Posterior vena cava (tissue), 2 donors: ENCODE data around the gene CHL1. TPM values are rescaled to one million over a fixed set of nuclear protein-coding genes. Genes with fewer than 3 reads are reported as not detected.

Experiments
- DNase-seq: peaks from one replicate; pipeline ENCODE4 v3.0.0-alpha.2; 2020; ENCODE audit warnings: low spot score
- intact Hi-C, 2 donors: fragments of 100-400 bp; cut with DNase I; formaldehyde crosslinking; loops; one replicate each; pipeline versions ENCODE4 v1.14.1 to v1.14.2; 2022 to 2023
- total RNA-seq, 2 donors: library from RNA; stranded (reverse); fragmentation: NEBNext Ultra II Directional; extraction: Animal tissue kit (Norgen Biotek cat#: 25700); gene quantifications; one replicate each; pipeline ENCODE4 v1.2.1, GENCODE V29; 2021
- donor health status: DM: yes; HTN: yes; CAD: no.
- donor health status: DM: yes; HTN: yes; CAD: no.

The CHL1 gene
- total RNA-seq, 2 donors from 2014 or later, result 4.9 to 7.8 TPM

DNA sequence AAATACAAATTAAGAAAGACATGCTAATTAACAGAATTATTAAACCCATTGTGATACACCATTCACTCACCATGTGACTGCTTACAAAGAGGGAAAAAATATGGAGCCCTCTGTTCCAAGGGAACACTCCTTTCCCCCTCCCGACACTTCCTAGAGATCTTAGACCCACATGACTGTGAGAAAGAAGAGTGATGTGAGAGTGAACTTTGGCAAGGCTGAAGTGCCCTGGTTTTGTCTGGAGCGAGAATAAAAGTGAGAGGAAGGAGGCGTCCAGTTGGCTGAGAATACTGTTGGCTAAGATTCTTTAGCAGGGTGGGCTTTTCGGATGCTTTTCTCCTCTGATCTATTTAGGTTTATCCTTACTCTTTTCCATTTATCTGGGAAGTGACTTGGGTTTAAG, 14.1 kb downstream of the CHL1 start:
- intact Hi-C loops, result no loop called here
- DNase-seq, result no peak

DNA sequence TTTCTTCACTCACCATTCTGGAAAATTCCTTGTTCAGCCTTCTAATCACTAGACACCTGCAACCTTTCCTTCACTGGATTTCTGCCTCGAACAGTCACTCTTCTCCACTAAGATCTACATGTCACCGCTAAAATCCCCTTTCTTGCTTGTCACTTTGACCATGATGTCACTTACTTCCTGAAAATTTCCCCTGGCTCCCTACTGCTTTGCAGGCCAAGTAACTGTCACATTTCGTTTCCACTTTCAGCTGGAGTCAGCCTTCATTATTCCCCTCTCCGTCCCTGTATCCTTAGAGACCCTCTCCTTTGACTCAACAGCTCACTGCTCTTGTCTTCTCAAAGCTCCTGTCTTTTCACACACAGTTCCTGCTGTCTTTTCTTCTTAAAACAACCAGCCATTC, 15.9 kb downstream of the CHL1 start:
- intact Hi-C loops, result no loop called here
- DNase-seq, result no peak

DNA sequence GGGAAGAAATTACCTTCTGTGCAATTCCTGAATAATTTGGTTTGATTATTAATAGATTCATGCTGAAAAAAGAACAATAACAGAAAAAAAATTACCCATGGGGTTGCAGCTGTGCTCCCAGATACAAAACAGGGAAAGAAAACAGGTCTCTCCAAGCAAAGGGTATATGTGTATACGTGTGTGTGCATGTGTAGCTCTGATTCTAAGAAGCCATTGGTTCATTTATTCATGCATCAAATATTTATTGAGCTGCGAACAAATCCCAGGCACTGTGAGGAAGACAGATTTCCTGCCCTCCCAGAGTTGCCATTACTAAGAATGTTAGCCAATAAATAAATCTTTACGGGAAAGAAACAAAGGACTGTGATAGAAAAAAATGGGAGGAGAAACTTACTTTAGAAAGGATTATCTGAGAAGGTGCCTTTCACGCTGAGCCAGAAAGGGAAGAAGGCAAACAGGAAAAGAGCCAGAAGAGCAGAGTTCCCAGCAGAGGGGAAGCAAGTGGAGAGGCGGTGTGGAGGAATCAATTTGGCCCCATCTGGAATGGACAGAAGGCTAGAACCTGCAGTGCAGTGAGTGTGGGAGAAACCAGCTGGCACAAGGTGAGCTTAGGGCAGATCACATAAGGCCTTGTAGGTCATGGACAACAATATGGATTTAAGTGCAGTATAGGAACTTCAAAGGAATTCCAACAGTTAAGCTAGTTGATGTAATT, 20.7 kb downstream of the CHL1 start:
- no peak for DNase-seq
- intact Hi-C loops, result no loop called here

DNA sequence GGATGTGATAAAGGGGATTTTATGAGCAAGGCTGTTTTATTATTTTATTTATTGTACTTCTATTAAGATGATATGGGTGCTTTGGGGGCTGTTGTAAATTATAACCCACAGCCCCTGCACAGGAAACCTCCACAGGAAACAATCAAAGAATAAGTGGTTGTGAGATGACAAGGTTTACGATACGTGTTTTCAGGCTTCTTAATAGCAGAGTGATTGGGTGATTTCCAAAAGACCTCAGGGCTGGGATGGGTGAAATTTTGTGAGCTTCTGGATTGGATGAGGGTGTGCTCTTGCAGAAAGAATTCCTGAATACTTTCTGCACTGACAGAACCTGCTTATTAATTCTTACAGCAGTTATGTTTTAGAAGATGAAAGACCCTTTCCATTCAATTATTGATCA, 21.4 kb downstream of the CHL1 start:
- intact Hi-C loops, result no loop called here
- DNase-seq, result no peak

DNA sequence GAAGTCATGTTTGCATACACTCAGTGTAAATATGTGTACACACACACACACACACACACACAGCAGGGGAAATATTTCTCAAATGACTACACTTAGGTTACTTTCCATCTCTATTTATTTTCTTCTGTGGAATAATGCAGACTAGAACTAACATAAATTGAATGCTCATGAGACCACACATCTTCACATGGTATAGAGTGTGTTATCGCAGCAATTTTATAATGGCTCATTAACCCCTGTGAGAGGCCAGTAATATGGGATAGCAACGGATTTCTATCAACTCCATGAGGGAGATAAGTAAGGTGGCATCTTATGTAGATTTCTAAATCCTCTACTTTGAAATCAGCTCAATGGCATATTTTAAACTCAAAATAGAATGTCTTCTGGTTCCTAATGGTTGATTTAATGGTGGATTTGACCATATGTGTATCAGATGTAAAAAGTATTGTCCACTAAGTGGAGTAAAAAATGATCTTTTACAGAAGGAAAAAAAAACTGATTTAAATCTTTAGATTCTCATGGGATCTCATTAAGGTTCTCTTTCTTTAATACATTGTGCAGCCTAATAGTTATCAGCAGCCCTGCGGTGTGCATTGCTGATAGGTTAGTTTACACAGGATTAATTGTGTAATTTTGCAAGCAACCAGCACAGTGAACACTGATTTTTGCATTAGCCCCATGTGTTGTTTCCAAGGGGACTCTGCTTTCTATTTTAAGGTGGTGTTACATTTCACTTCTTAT, 32.0 kb downstream of the CHL1 start:
- DNase-seq, result no peak

DNA sequence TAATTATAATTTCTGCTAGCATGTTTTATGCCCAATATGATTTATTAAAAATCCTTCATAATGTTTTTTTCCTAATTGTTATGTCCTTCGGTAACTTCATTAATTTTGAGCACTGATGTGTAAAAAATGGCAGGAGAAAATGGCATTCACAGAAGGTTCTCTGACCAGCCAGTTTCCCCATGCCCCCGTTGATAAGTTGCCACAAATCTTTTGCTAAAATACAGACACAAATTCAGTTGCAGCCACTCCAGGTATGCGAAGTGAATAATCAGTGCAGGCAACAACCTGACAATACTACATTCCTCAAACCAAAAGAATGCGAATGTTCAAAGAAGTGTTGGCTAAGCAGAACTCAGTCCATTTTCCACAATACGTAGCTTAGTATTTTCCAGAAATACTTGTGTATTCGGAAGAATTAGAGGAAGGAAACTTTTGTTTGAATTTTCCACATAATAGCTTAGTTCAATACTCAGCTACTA, 32.7 kb downstream of the CHL1 start:
- DNase-seq, result no peak
- intact Hi-C loops, result no loop called here

More for the DNA sequence above, 32.0 kb downstream of the CHL1 start:
- intact Hi-C loops, result no loop called here

DNA sequence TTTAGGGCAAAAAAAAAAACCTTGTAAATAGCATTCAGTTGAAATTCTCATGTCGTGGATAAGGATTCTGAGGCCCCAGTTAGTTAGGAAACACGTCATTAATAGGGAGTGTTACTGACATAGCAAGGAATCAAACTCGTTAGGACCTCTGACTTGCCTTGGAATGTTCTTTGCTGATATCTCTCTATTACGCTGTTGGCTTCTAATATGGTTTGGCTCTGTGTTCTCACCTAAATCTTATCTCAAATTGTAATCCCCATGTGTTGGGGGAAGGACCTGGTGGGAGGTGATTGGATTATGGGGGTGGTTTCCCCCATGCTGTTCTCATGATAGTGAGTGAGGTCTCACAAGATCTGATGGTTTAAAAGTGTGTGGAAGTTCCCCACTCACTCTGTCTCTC, 40.3 kb downstream of the CHL1 start:
- intact Hi-C loops, result no loop called here
- no peak for DNase-seq

DNA sequence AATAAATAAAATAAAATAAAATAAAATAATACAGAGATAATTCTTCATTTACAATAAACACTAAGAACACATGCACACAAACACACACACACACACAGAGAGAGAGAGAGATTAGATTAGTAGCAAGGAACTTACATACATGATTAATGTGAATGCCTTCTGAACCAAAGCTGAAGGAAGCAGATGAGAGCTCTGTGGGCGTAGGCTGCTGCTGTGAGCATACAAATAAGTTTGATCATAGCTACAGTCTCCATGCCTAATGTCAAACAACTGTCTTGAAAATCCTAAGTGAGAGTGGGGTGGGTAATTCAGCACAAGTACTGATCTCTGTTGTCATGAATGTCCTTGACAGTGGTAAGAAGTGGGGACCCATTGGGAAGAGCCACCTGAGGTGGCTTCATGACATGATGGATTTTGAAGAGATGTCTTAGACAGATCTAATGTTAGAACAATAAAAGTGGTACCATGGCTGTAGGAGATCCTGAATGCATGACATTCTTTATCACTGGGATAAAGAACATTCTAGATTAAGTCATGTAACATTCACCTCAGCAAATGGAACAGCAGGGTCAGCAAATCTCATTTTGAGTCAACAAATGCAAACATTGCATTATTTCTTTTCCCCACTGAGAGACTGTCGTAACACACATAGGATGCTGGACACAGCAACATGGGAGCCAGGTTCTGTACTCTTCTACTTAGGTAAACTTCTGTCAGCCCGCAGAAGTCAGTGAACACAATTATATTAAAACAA, 46.2 kb downstream of the CHL1 start:
- DNase-seq, result no peak
- intact Hi-C loops, result no loop called here

DNA sequence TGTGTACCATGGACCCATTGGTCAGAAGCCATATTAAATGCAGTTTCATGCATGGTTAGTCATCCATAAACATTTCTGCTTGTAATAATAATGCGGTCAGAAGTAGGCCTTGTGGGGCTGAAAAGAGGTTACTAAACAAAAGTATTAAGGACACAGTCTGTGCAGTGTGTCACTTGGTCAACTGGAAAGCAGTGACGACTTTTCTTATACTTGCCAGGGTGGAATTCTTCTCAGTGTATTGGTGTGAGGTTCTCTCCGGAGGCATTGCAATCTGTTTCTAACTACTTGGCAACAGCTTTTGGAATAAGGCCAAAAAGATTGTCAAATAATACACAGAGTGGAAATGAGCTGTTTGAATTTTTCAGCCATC, 46.8 kb downstream of the CHL1 start:
- DNase-seq, result no peak
- intact Hi-C loops, result no loop called here

DNA sequence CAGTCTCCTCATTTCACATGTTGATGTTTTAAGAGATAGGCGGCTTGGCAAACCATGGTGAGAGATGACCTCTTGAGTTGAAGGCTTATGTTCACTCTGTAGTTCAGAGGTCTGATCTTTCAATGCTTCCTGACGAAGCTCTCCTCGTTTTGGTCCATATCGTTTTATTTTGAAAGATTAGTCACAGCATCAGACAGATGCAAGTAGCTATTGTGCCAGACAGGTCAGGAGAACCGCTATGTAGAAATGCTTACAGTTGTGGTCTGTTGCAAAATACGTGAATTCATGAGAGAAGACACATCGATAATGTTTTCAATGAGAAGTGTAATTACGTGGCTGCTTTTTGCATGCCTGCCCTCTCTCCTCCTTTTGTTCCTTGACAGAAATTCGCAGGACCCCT, 47.5 kb downstream of the CHL1 start:
- DNase-seq, result no peak
- intact Hi-C loops, result no loop called here

DNA sequence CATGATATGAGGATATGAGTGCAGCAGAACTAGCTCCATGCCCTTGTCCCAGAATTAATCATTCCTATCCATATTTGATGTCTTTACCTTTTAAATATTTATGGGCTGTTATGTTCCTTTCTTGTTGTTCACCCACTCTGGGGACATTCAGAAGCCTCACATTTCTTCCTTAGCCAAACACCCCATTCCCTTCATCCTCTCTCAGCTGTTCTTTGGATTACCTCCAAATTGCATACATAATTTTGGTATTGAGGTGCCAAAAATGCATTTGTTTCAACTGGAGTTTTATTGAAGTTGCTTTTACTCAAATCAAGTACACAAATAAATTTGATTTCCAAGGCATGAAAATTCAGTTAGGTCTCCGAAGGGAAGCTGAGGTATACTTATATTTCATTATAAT, 51.4 kb downstream of the CHL1 start:
- intact Hi-C loops, result no loop called here
- no peak for DNase-seq

DNA sequence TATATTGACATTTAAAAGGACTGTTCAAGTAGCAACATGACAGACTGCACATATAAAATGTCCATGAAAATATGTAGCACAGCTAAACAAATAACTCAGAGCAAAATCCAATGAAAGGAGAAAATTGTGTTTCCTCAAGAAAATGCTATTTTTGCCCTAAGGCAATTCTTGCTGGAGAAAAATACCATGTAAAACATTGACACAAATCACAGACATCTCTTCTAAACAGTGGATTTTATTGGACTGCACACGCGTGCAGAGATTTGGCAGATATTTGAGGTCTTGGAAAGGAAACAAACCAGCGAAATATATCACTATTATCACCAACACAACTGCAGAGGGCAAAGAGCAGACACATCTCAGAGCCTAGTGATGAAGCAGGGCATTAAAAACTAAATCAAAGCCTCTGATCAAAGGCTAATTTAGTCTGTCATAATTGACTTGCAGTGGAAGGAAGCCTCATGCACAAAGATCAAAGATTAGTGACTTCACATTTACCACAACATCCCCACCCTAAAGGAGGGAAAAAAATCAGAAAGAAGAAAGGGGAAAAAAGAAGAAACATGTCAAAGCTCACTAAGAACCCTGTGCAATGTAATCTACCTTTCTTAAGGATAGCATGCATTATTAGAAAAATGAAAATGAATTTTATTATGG, 52.4 kb downstream of the CHL1 start:
- intact Hi-C loops, result no loop called here
- no peak for DNase-seq

DNA sequence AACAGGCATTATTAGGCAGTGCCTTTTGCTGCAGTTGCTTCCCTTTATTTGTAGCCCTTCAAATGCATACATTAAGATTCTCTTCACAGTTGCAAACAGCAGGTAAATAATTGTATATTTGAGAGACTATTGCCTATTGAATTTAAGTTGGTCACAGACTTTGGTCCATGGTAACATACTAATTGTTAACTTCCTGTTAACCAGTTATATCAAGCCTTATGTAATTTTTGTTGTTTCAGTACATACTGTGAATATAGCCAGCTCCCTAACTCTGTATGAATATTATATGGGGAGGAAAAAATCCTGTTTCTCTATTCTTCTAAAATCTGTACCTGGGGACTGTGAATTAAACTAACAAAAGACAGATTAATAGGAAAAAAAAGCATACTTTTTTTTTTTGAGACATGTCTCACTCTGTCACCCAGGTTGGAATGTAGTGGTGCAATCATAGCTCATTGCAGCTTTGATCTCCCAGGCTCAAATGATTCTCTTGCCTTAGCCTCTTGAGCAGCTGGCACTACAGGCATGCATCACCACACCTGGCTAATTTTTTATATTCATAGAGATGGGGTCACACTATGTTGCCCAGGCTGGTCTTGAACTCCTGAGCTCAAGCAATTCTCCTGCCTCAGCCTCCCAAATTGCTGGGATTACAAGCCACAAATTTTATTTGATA, 53.2 kb downstream of the CHL1 start:
- intact Hi-C loops, result no loop called here
- DNase-seq, result no peak

DNA sequence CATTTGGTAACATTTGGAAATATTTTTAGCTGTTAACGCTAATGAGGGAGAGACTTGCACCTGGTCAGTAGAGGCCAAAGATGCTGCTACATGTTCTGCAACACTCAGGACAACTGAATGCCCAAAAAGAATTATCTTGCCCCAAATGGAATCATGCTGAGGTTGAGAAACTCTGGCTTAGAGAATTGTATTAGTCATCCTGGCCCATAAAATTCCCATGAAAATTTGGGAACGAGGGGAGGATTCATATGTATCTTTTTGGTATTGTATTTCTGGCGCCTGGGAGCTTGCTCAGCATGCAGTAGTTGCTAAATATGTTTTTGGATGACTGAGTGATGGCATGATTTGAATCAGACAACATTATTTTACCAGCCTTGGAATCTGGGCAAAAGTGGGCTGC, 59.9 kb downstream of the CHL1 start:
- DNase-seq, result no peak
- intact Hi-C loops, result no loop called here

DNA sequence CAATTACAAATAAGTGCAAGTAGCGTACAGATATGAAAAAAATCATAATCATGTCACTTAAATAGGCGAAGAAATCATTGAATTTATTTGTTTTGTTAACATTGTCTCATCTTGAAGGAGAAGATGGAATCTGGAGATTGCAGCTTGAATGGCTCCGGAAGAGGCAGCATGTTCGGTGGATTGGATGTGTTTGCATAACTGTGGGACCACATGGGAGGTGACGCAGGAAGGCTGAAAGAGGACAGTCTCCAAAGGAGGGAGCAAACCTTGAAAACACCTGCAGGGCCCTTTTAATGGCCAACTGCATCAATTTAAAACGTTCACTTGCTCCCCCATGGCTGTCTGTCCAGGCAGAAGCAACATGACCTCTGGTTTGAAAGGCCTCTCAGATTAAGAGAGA, 61.3 kb downstream of the CHL1 start:
- DNase-seq, result no peak
- intact Hi-C loops, result no loop called here

DNA sequence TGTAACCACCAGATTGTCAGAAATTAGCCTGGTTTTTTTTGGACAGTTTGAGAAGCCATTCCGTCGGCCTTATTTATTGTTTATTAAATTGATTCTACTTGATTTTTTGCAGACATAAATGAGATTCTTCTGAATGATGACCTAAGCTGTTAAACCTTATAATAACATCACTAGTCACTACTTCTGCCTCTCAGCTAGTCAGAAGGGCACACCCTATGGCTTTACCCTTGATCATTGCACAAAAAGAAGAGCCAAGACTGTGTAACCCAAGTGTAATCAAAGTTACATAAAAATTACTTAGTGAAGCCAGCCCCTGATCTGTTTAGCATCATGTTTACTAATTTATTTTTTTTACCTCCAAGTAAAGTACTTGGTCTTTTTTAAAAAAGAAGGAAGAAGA, 64.3 kb downstream of the CHL1 start:
- intact Hi-C loops, result no loop called here
- DNase-seq, result no peak

DNA sequence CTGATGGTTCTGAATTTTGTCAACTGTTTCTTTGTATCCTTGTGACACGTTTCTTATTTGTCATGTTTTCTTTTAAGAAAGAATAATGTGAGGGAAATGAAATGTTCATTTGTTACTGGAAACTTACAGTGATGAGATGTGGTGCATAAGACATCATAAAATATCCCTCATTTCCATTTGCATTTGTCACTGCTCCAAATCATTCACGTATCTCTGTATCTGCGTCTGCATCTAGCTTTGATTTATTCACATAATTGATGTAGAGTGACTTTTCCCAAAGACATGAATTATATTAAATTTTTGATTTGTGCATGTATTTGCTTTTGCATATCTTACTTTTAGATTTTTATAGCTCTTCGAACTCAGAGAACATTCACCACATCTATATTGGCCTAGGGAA, 66.8 kb downstream of the CHL1 start:
- DNase-seq, result no peak
- intact Hi-C loops, result no loop called here

DNA sequence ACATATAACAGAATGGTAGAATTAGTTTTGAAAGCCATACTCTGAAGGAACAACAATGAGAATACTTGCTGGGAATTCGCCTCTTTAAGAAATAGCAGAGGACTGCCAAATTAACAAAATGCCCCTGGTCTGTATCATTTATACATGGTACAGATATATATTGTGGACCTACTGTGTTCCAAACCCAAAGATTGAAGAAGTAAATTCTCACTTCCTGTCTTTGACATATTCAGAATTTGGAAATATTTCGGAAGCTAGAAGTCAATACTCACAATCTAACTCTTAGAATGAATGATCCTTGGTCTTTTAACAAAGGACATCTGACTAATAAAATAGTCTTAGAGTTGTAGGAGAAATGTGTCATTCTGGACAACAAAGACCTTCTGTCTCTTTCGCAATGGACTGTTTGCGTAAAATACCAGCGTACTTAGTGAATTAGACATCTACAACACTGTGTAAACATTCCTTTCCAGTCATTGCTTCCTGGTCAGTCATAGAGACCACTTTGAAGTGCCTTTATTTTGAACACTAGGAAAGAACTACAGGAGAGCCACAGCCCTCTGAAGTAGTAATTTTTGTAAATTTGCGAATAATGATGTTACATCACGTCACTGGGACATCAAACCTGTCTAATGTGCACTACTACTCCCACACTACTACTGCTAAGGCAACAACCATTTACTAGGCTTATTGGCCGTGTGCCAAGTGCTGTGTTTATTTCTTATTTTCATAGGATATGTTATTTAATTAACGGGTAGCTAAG, 68.0 kb downstream of the CHL1 start:
- intact Hi-C loops, result no loop called here

DNA sequence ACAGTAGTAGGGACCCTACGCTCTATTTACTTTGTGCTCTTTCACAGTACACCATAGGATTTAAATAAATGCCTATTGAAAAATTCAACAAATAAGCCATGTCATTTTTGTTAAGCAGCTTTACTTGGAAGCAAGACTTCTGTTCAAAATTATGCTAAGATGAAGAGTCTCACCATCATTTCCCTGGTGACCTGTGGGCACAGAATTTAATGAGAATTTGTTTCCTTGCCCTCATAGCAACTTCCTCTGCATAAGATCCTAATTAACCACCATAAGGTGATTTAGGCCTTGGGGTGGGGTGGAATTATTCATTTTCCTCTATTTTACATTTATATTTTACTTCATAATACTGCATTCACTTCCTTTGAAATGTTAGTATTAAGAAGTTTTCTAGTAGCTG, 70.5 kb downstream of the CHL1 start:
- no peak for DNase-seq
- intact Hi-C loops, result no loop called here

More for the DNA sequence above, 68.0 kb downstream of the CHL1 start:
- no peak for DNase-seq
